HL-60 (cell line): Measurements from ENCODE around the gene LAS1L.

ENCODE experiments used
- CTCF ChIP-seq: IDR thresholded peaks from one replicate; pipeline ENCODE4 v1.5.1; 2011; ENCODE audit warnings: low read length, control low read depth, inconsistent platforms; ENCODE audit not compliant: insufficient read depth
- GABPA ChIP-seq: IDR thresholded peaks from 2 replicates; pipeline ENCODE4 v1.6.1; 2012; ENCODE audit warnings: low read depth
- POLR2AphosphoS5 ChIP-seq: IDR thresholded peaks from 2 replicates; pipeline ENCODE4 v1.6.1; 2012; ENCODE audit warnings: low read depth
- SPI1 ChIP-seq: IDR thresholded peaks from 2 replicates; pipeline ENCODE4 v1.6.1; 2012; ENCODE audit warnings: low read depth, mild to moderate bottlenecking, borderline replicate concordance

- TF ChIP-seq CTCF (no peak), POLR2AphosphoS5 (no peak), GABPA (no peak), SPI1 (no peak)
Measured at GRCh38 chrX:65578346-65578745, 43.8 kb upstream of the LAS1L start.
